Measurements from ENCODE around the gene GPX5. TPM values are rescaled to one million over a fixed set of nuclear protein-coding genes. Genes with fewer than 3 reads are reported as not detected.

The GPX5 gene
- not detected in 2 replicates for total RNA-seq

GRCh38 chr6:28525496-28526039 lies at the start of gene GPX5:
GPX5 (plus strand) TSS chr6:28525881; CDS start chr6:28526014, 133 bp downstream.

GRCh38 chr6:28515676-28516075 lies 10.0 kb upstream of the GPX5 start, which contains the start of gene GPX6:
GPX6 (minus strand) TSS chr6:28515793; CDS start chr6:28515743, 50 bp downstream.

Other genes starting within 250 kb of the GPX5 start
- gene PGBD1, start 244.3 kb upstream of the GPX5 start, total RNA-seq, result 7.1 and 9.7 TPM in 2 replicates
- gene ZSCAN31, start 189.7 kb upstream of the GPX5 start, total RNA-seq, result 38.3 and 47.6 TPM in 2 replicates
- 5.8 and 8.1 TPM in 2 replicates for gene ZKSCAN3, start 175.9 kb upstream of the GPX5 start, total RNA-seq
- 5.3 and 8.4 TPM in 2 replicates for gene ZSCAN12, start 126.1 kb upstream of the GPX5 start, total RNA-seq
- 4.3 and 11.1 TPM in 2 replicates for gene ZSCAN23, start 82.4 kb upstream of the GPX5 start, total RNA-seq
- not detected in 2 replicates for gene GPX6, start 10.1 kb upstream of the GPX5 start, total RNA-seq

Measured in smooth muscle cell of trachea (primary cell).